Measurements from ENCODE around the gene FABP6.

DNA sequence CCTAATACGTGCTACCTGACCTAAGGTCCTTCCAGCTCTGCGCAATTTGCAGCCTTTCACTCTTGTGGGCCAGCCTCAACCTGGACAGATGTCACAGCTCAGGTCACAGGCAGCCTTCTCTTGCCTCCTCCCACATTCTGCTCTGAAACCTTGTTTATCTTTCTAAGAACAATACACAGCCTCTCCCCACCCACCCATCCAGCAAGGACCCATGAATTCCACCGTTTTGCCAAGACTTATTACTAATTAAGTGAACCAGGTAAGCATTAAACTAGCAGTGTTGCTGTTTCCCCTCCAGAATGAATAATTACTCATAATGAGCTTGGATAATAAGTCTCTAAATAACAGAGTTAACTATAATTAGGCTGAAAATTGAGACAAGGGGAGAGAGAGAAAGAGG is 11.0 kb downstream of the FABP6 start:
- TF ChIP-seq POLR2A (IDR thresholded peaks at IDR 0.05) (no peak), EP300 (IDR thresholded peaks at IDR 0.05) (no peak), POLR2AphosphoS5 (IDR thresholded peaks at IDR 0.05) (no peak)
- TF ChIP-seq, protein P1, sequence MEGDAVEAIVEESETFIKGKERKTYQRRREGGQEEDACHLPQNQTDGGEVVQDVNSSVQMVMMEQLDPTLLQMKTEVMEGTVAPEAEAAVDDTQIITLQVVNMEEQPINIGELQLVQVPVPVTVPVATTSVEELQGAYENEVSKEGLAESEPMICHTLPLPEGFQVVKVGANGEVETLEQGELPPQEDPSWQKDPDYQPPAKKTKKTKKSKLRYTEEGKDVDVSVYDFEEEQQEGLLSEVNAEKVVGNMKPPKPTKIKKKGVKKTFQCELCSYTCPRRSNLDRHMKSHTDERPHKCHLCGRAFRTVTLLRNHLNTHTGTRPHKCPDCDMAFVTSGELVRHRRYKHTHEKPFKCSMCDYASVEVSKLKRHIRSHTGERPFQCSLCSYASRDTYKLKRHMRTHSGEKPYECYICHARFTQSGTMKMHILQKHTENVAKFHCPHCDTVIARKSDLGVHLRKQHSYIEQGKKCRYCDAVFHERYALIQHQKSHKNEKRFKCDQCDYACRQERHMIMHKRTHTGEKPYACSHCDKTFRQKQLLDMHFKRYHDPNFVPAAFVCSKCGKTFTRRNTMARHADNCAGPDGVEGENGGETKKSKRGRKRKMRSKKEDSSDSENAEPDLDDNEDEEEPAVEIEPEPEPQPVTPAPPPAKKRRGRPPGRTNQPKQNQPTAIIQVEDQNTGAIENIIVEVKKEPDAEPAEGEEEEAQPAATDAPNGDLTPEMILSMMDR (IDR thresholded peaks at IDR 0.05): no peak

Measured in suprapubic skin (tissue), 4 donors.